ENCODE measurements around the gene TMEM238.

Gene TMEM238

DNA sequence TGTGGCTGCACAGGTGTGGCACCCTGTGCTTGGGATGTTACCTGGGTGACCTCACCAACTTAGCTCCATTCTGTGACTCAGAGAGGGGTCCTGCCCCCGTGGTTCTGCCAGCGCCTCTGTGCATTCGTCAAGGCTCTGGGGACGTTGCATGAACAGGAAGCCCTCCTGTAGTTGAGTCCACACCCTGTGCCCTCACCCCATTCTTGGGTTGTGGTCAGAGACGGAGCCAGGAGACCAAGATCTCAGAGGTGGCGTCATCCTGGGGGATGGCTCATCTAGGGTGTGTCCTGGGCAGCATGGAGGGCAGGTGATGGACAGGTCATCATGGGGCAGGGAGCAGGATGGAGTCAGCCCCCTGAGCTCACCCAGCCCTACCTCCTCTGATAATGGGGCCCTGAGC is 32.1 kb downstream of the TMEM238 start:
- no peak overlapping the region for H3K27ac ChIP-seq
- no peak for DNase-seq (ENCODE audit: low read depth, low spot score)
- H3K9me3 ChIP-seq (ENCODE audit: low read depth, low read length): no peaks in the 10 kb centered on the region
- no peak overlapping the region for H3K4me3 ChIP-seq
- no peaks in the 10 kb centered on the region for H3K36me3 ChIP-seq (ENCODE audit: insufficient read depth, low read length)
- no peak overlapping the region for H3K9ac ChIP-seq (ENCODE audit: insufficient read length)
- no peak for TF ChIP-seq POLR2AphosphoS5 (IDR thresholded peaks at IDR 0.05; ENCODE audit: borderline replicate concordance, low read depth, low read length)
- no peak for TF ChIP-seq FOXP2 (optimal IDR thresholded peaks at IDR 0.05; ENCODE audit: control extremely low read depth, extremely low read length, insufficient read depth)
- no peak for TF ChIP-seq EZH2 (IDR thresholded peaks at IDR 0.05)

DNA sequence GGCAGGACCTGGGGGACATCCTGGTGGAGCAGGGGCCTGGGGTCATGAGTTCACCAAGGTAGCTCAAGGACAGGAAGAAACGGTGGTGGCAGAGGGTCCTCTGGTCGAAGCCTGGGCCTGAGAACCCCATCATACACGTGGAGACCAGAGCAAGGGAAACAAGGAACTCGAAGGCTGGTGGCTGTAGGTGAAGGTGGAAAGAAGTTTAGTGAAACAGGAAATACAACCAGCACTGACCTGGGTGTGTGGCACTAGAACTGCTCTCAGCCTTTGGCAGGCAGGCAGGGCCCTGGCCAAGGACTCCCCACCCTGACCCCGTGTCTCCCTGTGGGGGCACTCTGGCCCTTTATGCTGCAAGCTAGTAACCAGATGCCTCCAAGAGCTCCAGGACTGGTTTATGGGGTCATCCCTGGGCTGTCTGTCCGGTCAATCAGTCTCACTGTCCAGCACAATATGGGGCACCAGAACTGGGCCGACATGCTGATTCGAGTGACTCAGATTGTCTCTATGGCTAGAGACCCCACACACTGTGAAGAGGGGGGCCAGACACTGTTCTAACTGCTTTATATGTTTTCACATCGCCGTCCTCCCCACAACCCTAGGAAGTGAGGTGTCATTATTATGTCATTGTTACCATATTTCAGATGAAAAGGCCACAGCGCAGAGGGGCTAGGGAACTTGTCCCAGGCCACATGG is 33.3 kb downstream of the TMEM238 start:
- TF ChIP-seq POLR2AphosphoS5 (IDR thresholded peaks at IDR 0.05; ENCODE audit: borderline replicate concordance, low read depth, low read length): 0 out of 2 replicates have a peak, but pooled peaks have one; percentile 1
- no peak for TF ChIP-seq EZH2 (IDR thresholded peaks at IDR 0.05)
- Histone ChIP-seq H3K4me3 (no peak overlapping the region), H3K36me3 (ENCODE audit: insufficient read depth, low read length) (no peaks in the 10 kb centered on the region), H3K9ac (ENCODE audit: insufficient read length) (no peak overlapping the region), H3K9me3 (ENCODE audit: low read depth, low read length) (no peaks in the 10 kb centered on the region), H3K27ac (no peak overlapping the region)
- DNase-seq (ENCODE audit: low read depth, low spot score): no peak

DNA sequence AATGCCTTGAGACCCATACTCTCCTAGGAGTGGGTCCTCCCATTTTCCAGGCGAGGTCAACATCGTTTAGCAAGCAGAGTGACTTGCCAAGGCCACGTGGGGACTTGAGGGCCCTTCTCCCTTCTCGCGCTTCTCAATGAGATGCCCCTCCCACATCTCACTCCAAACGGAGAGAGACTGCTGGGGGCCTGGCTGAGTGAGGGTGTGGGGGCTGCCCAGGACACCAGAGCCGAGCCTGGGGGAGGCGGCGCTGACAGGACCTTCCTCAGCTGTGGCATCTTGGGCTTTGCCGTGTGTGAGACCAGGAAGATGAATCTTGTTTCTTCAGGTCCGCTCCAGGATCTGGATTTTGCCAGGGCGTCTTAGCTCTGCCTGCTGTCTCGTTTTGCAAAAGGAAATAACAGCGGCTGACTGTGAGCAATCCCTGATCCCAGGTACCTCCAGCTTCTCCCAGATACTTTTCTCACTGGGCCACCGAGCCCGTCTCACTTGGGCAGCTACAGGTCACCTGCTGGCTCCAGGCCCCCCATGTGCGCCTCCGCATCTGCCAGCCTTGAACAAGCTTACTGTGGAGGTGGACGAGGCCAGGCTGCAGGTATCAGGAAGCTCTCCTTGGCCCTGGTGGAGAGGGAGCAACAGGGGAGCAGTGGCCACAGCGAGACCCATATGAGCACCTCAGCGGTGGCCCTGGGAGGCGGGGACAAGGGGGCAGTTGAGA is 35.6 kb downstream of the TMEM238 start:
- Histone ChIP-seq H3K9ac (ENCODE audit: insufficient read length) (no peak overlapping the region), H3K27ac (peak overlapping the region; percentile 40; the same call in 1 of the 2 replicates), H3K9me3 (ENCODE audit: low read depth, low read length) (no peaks in the 10 kb centered on the region), H3K36me3 (ENCODE audit: insufficient read depth, low read length) (no peaks in the 10 kb centered on the region; the same call in 1 of the 2 replicates), H3K4me3 (no peak overlapping the region)
- TF ChIP-seq FOXP2 (optimal IDR thresholded peaks at IDR 0.05; ENCODE audit: control extremely low read depth, extremely low read length, insufficient read depth): no peak
- no peak for TF ChIP-seq EZH2 (IDR thresholded peaks at IDR 0.05)
- DNase-seq (ENCODE audit: low read depth, low spot score): no peak

GRCh38 chr19:55347442-55348009 is 36.6 kb downstream of the TMEM238 start:
- no peaks in the 10 kb centered on the region; the same call in 1 of the 2 replicates for H3K36me3 ChIP-seq (ENCODE audit: insufficient read depth, low read length)
- no peak overlapping the region for H3K27ac ChIP-seq
- no peaks in the 10 kb centered on the region for H3K9me3 ChIP-seq (ENCODE audit: low read depth, low read length)
- TF ChIP-seq EZH2 (IDR thresholded peaks at IDR 0.05): no peak
- TF ChIP-seq FOXP2 (optimal IDR thresholded peaks at IDR 0.05; ENCODE audit: control extremely low read depth, extremely low read length, insufficient read depth): no peak
- TF ChIP-seq POLR2AphosphoS5 (IDR thresholded peaks at IDR 0.05; ENCODE audit: borderline replicate concordance, low read depth, low read length): no peak
- no peak for DNase-seq (ENCODE audit: low read depth, low spot score)
- H3K4me3 ChIP-seq: no peak overlapping the region
- no peak overlapping the region for H3K9ac ChIP-seq (ENCODE audit: insufficient read length)

- Histone ChIP-seq H3K27ac (no peak overlapping the region), H3K4me3 (no peak overlapping the region), H3K9me3 (ENCODE audit: low read depth, low read length) (no peaks in the 10 kb centered on the region), H3K36me3 (ENCODE audit: insufficient read depth, low read length) (no peaks in the 10 kb centered on the region; the same call in 1 of the 2 replicates), H3K9ac (ENCODE audit: insufficient read length) (no peak overlapping the region)
- DNase-seq (ENCODE audit: low read depth, low spot score): no peak
- no peak for TF ChIP-seq EZH2 (IDR thresholded peaks at IDR 0.05)
- no peak for TF ChIP-seq FOXP2 (optimal IDR thresholded peaks at IDR 0.05; ENCODE audit: control extremely low read depth, extremely low read length, insufficient read depth)
- no peak for TF ChIP-seq POLR2AphosphoS5 (IDR thresholded peaks at IDR 0.05; ENCODE audit: borderline replicate concordance, low read depth, low read length)
Measured at GRCh38 chr19:55346725-55347441, 37.2 kb downstream of the TMEM238 start.

- no peak for DNase-seq (ENCODE audit: low read depth, low spot score)
- no peaks in the 10 kb centered on the region; the same call in 1 of the 2 replicates for H3K36me3 ChIP-seq (ENCODE audit: insufficient read depth, low read length)
- no peak overlapping the region for H3K4me3 ChIP-seq
- TF ChIP-seq EZH2 (IDR thresholded peaks at IDR 0.05): no peak
- TF ChIP-seq FOXP2 (optimal IDR thresholded peaks at IDR 0.05; ENCODE audit: control extremely low read depth, extremely low read length, insufficient read depth): no peak
- no peak for TF ChIP-seq POLR2AphosphoS5 (IDR thresholded peaks at IDR 0.05; ENCODE audit: borderline replicate concordance, low read depth, low read length)
- no peaks in the 10 kb centered on the region for H3K9me3 ChIP-seq (ENCODE audit: low read depth, low read length)
- no peak overlapping the region for H3K27ac ChIP-seq
- no peak overlapping the region for H3K9ac ChIP-seq (ENCODE audit: insufficient read length)
Measured at GRCh38 chr19:55345818-55346724, 38.0 kb downstream of the TMEM238 start.

DNA sequence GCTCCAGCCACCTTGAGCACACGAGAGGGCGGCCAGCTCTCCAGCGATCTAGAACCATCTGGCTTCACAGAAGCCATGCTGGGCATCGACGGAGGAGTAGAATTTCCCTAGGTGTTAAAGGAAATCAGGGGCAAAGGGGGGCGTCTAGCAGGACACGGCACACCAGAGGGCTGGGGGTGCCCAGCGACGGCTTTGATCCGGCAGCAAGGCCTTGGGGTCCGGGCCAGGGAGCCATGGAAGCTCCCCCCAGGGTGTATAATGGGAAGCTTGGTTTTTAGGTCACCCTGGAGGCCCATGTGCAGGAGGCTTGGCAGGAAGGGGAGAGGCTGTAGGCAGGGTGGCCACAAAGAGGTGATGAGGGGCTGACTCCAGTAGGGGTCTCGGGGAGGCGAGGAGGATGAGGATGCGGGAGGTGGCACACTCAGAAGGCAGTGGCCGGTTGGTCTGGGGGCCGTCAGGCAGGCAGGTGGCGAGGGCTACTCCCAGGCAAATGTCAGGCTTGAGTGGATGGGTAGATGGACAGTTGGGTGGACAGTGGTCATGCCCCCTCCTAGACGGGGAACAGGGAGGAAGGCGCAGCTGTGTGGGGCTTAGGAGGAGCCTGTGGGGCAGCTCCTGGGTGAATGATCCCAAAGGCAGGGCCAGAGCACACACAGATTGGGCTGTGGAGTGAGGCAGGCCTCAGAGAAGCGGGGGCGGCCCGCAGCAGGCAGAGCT is 38.8 kb downstream of the TMEM238 start:
- no peak for DNase-seq (ENCODE audit: low read depth, low spot score)
- no peak overlapping the region for H3K9ac ChIP-seq (ENCODE audit: insufficient read length)
- TF ChIP-seq FOXP2 (optimal IDR thresholded peaks at IDR 0.05; ENCODE audit: control extremely low read depth, extremely low read length, insufficient read depth) (no peak), EZH2 (IDR thresholded peaks at IDR 0.05) (no peak), POLR2AphosphoS5 (IDR thresholded peaks at IDR 0.05; ENCODE audit: borderline replicate concordance, low read depth, low read length) (no peak)
- H3K36me3 ChIP-seq (ENCODE audit: insufficient read depth, low read length): no peaks in the 10 kb centered on the region; the same call in 1 of the 2 replicates
- H3K4me3 ChIP-seq: no peak overlapping the region
- H3K27ac ChIP-seq: no peak overlapping the region
- no peaks in the 10 kb centered on the region for H3K9me3 ChIP-seq (ENCODE audit: low read depth, low read length)
